GM12873 (cell line): ENCODE measurements around the gene TMEM91.
A peak's percentile ranks its signal among the peaks of the same experiment; 100 is the strongest.

ENCODE experiments used
- TF ChIP-seq, protein P1 (sequence below): IDR thresholded peaks from 2 replicates; pipeline ENCODE4 v1.5.1; 2012; ENCODE audit warnings: low read depth, mild to moderate bottlenecking, moderate library complexity, low read length, control low read depth; ENCODE audit not compliant: insufficient read depth; ENCODE audit errors: missing control alignments

The TMEM91 gene

DNA sequence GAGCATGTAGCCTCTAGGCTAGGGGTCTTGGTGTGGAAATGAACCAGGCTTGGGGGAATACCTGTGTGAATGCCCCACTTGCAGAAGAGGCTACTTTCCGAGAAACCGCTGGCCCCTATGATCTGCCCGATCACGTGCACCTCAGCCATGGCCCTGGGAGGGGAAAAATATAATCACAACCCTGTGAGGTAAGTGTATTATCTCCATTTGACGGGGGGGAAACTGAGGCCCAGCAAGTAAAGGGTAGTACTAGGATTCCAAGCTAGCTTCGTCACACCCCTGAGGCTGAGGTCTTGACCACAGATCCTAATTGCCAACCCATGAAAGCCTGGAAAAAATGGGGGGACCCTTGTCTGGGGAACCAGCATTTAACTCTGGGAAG, 13.0 kb upstream of the TMEM91 start:
- TF ChIP-seq, protein P1, sequence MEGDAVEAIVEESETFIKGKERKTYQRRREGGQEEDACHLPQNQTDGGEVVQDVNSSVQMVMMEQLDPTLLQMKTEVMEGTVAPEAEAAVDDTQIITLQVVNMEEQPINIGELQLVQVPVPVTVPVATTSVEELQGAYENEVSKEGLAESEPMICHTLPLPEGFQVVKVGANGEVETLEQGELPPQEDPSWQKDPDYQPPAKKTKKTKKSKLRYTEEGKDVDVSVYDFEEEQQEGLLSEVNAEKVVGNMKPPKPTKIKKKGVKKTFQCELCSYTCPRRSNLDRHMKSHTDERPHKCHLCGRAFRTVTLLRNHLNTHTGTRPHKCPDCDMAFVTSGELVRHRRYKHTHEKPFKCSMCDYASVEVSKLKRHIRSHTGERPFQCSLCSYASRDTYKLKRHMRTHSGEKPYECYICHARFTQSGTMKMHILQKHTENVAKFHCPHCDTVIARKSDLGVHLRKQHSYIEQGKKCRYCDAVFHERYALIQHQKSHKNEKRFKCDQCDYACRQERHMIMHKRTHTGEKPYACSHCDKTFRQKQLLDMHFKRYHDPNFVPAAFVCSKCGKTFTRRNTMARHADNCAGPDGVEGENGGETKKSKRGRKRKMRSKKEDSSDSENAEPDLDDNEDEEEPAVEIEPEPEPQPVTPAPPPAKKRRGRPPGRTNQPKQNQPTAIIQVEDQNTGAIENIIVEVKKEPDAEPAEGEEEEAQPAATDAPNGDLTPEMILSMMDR = no peak

- TF ChIP-seq, protein P1 = no peak
These were observed 12.4 kb upstream of the TMEM91 start, which contains the start of gene B9D2 for GRCh38 chr19:41363753-41364523. Gene B9D2 (minus strand): TSS chr19:41364149. CDS start chr19:41363519, 630 bp downstream.

- TF ChIP-seq, protein P1 = no peak
These were observed 11.6 kb upstream of the TMEM91 start for GRCh38 chr19:41364524-41365391.

DNA sequence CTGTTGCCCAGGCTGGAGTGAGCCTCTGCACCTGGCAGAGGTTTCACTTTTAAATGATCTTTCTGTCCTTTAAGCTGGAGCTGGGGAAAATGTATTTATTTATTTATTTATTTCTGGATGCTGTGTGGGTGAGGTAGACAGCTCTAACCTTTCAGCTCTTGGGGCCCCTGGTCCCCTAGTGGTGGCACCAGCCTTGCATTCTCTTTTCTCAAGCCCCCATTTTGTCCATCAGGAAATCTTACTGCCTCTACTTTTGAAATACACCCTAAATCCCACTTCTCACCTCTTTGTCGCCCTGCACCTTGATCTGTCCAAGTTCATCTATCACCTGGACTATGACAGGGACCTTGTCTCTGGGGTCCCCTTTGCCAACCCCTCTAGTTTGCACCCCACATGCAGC, 10.2 kb upstream of the TMEM91 start:
- TF ChIP-seq, protein P1 = peak; percentile 66

GRCh38 chr19:41367848-41368301, 8.5 kb upstream of the TMEM91 start:
- TF ChIP-seq, protein P1 = no peak

- TF ChIP-seq, protein P1 = no peak
These were observed 6.6 kb upstream of the TMEM91 start for GRCh38 chr19:41369769-41370168.

DNA sequence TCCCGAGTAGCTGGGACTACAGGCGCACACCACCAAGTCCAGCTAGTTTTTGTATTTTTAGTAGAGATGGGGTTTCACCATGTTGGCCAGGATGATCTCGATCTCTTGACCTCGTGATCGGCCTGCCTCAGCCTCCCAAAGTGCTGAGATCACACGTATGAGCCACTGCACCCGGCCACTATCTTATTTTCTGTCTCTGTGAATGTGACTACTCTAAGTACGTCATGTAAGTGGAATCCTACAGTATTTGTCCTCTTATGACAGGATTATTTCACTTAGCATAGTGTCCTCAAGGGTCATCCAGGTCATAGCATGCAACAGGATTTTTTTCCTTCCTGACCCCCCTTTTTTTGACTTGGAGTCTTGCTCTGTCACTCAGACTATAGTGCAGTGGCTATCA, 4.8 kb upstream of the TMEM91 start:
- TF ChIP-seq, protein P1 = no peak
